Activated CD4-positive, alpha-beta T cell treated with anti-CD3 and anti-CD28 coated beads, Interleukin-2, Interleukin-4, amounts not matched to agents 100 ng/mL and 50 ng/mL, durations not matched to agents 16 hours and 8 hours (primary cell): ENCODE data around the gene KIAA0513.

Experiments
- DNase-seq: peaks from one replicate; pipeline ENCODE4 v3.0.0-alpha.2; 2020; ENCODE audit warnings: low spot score

Gene KIAA0513

DNA sequence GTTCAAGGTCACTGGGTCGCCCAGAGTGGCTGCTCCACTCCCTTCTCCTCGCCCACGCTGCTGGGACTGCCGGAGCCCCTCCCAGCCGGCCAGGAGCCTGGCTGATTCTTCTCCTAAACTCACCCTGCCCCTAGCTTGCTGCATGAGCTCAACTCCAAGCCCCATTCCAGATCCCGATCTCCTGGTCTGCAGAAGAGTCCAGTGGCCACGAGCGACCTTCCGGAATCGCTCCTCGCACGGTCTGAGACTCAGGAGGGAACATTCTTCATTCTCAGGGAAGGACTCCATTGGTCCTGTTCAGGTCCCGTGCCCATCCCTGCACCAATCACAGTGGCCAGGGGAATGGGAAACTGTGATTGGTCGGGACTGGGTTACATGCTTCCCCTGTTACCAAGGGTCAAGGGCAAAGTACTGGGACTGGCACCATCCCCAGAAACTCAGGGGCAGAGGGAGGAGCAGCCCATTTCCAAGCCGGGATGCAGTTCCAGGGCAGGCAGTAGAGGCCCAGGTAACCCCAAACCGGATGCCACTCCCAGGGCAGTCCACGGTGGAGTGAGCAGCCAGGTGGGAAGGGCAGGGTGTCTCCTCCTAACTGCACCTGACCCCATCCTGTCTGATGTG, 109.2 kb downstream of the KIAA0513 start:
- DNase-seq, result no peak

DNA sequence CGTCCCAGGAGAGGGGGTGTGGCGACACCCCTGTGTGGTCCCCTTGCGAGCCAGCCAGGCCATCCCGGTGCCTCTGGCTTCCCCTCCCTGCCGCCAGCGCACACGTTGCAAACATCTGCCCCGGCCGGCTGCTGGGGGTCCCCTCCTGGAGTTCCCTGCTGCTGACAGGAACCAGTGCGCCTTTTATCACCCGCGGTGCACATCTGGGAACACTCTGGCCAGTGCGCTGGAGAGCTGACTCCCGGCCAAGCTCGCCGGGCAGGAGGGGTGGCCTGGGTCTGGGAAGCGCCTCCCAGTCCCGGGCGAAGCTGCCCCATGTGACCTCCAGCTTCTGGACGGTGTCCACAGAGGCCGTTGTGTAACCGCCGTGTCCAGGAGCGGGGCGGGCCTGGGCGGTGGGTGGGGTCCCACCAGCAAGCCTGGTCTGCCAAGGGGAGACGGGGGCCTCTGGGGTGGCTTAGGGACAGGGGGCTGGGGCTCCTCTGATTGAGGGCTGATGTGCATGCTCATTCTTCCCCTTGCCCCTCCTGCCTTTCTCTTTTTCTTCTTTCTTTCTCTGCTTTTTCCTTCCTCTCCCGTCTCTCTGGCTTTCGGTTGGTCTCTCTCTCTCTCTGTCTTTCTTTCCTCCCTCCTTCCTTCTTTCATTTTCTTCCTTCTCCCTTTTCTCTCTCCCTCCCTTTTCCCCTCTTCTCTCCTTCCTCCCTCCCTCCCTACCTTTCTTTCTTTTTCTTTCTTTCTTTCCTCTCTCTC, 109.9 kb downstream of the KIAA0513 start:
- DNase-seq, result no peak

DNA sequence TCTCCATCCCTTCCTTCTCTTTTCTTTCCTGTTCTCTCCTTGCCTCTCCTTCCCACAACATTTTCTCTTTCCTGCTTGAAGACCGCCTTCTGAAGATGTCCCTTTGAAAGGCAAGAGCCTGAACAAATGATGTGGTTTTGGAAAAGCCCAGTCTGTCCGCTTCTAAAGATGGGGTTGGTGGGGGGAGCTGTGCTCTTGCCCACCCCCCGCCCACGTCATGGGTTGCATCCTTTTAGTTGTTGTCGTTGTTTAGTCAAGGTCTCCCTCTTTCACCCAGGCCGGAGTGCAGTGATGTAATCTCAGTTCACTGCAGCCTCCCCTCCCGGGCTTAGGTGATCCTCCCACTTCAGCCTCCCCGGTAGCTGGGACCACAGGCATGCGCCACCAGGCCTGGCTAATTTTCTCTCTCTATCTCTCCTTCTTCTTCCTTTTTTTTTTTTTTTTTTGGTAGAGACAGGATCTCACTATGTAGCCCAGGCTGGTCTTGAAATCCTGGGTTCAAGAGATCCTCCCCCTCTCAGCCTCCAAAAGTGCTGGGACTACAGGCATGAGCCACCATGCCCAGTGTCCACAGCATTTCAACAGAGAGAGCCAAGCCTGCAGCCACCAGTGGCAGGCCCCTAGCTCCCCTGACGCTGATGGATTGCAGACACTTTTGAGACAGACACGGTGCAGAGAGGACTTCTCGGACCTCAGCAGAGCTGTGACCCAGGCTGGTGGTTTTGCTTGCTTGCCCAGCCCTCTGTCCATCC, 110.7 kb downstream of the KIAA0513 start:
- no peak for DNase-seq

DNA sequence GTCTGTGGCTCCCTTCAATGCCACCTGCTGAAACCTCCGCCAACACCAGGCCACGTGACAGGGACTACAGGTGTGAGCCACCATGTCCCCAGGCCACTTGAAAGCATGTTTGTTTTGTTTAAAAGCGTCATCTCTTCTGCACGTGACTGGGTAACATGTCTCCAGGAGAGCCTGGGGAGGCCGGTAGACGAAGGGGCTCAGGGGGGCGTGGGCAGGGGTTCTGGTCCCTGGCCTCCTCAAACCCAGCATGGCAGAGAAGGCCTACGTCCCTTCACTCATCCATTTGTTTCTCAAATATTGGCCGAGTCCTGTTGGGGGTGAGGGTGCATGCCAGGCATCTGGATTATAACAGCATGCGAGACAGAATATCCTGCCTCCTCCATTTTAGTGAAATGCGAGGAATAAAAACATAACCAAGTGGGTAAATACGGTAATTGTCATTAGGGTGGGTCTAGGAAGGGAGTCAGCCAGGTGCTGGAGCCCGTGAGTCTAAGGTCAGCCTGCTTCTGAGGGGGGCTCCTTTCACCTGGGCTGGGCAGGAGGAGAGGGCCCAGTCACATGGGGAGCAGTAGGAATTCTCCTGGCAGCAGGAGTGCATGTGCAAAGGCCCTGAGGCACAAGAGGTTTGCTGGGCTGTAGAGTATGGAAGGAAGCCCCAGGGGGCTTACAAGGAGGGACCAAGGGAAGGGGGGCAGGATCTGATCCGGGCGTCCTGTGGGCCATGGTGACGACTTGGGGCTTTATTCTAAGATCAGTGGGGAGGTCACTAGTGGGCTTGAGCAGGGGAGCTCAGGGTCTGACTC, 111.4 kb downstream of the KIAA0513 start:
- DNase-seq, result no peak

DNA sequence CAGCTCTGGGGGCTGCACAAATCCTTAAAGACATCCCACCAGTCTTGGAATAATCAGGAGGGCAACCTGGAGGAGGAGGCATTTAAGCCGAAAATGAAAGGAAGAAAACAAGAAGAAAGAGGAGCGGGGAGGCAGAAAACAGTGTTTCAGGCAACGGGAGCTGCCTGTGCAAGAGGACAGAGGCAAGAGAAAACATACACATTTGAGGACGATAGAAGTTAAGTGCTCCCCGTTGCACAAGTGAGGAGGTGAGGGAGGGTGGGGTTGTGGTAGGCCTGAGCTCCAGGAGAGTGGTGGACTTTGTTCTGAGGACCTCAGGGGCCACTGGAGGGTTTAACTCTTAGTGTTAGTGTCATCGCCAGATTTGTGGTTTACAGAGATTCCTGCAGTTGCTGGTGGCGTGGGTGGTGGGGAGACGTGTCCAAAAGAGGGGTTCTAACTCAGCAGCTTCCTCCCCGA, 112.3 kb downstream of the KIAA0513 start:
- DNase-seq, result no peak

DNA sequence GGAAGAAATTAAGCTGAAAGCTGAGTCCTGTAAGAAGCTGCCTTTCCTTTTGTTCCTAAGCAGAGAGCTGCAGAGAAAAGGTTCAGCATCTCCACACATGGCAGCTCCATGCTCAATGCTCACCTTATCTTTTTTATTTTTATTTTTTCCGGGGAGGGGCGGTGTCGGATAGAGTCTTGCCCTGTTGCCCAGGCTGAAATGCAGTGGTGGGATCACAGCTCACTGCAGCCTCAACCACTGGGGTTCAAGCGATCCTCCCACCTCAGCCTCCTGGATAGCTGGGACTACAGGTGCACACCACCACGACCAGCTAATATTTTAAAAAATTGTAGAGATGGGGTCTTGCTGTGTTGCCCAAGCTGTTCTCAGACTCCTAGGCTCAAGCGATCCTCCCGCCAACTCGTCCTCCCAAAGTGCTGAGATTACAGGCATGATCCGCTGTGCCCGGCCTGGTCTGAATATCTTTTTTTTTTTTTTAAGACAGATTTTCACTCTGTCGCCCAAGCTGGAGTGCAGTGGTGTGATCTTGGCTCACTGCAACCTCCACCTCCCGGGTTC, 112.9 kb downstream of the KIAA0513 start:
- no peak for DNase-seq

DNA sequence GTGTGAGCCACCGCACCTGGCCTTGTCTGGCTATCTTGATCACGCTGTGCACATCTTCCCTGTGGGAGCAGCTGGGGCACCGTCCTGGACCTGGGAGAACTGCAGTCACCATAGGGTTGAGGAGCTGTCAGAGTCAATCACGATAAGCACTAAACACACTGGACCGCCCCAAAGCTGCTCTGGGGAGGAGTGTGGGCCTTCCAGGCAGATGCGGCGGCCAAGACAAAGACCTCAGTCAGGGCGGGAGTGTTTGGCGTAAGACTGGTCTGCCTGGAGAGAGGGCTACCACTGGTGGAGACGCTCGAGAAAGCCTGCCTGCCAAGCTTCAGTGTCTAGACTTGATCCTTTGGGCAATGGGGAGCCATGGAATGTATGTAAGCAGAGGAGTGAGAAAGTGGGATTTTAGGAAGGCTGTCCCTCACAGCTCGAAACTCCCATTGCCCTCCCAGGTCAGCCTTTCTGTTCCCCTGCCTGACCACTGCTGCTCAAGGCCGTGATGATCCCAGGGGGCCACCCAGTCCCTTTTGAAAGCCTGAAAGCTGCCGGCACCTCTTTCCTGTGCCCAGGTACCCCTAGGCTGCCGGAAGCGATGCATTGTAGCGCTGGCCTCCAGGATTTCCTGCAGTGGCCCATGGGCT, 114.0 kb downstream of the KIAA0513 start:
- DNase-seq, result no peak

DNA sequence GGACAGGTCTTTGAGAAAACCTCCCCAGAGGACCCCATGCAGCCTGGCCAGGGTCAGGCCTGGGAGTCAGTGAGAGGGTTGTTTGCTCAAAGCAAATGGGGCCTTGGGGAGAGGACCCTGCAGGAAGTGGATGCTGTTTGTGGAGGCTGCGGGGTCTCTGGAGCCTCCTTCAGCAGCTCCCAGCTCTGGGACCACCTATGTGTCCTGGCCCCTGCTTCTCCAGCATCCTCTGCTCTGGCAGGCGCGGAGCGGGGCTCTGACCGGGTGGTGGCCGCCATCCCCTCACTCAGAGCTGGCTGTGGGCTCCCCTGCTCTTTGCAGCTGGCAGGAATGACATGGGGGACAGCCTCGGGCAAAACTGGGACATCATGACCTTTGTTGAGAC, 114.5 kb downstream of the KIAA0513 start:
- no peak for DNase-seq

DNA sequence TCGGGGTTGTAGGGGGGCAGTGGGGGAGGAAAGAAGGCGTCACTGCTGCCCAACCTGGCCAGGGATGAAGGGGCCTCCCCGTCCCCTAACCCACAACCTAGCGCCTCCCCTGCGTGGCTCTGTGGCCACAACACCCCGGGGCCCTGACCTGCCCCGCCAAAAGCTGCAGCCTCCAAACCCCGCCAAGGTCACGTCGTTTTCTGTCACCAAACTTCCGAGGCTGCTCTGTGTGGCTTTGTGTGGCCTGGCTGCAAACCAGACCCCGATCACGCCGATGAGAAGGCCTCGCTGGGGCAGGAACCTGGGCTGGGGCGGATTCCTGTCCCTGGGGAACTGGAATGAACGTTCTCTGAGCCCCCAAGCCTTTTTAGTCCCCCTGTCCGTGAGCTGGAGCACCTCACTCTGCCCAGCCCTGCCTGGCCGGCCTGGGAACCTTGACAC, 115.2 kb downstream of the KIAA0513 start:
- no peak for DNase-seq
